ENCODE results near the gene ABCA8.
"Not testable (repeated sequence)": the region's sequence is repeated elsewhere in the genome, so short reads cannot be mapped to it uniquely, and the experiment has no call there.

The ABCA8 gene

DNA sequence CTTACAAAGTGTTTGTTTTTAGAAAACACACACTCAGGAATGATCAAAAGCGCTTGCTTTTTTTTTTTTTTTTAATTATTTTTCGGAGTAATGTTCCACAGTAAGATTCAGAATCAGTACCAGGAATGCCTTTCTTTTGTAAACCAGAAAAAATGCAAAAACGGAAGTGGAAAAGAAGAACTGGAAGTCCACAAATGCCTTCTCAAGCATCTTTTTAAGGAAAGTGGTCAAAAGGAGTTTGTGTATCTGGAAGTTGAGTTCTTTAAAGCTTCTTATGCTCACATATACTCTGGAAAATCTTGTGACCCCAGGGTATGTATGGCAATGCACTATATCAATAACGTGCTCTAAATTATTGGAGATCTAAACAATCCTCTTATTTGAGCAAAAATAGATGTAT, 126.0 kb downstream of the ABCA8 start:
- TF ChIP-seq, protein P1, sequence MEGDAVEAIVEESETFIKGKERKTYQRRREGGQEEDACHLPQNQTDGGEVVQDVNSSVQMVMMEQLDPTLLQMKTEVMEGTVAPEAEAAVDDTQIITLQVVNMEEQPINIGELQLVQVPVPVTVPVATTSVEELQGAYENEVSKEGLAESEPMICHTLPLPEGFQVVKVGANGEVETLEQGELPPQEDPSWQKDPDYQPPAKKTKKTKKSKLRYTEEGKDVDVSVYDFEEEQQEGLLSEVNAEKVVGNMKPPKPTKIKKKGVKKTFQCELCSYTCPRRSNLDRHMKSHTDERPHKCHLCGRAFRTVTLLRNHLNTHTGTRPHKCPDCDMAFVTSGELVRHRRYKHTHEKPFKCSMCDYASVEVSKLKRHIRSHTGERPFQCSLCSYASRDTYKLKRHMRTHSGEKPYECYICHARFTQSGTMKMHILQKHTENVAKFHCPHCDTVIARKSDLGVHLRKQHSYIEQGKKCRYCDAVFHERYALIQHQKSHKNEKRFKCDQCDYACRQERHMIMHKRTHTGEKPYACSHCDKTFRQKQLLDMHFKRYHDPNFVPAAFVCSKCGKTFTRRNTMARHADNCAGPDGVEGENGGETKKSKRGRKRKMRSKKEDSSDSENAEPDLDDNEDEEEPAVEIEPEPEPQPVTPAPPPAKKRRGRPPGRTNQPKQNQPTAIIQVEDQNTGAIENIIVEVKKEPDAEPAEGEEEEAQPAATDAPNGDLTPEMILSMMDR (IDR thresholded peaks at IDR 0.05; ENCODE audit: low read length, missing control alignments), result no peak
- DNase-seq (ENCODE audit: low read depth), result no peak
- no peak overlapping the region for H3K4me3 ChIP-seq (replicated peaks; ENCODE audit: low read depth, low read length)

GRCh38 chr17:68824707-68825106, 130.5 kb downstream of the ABCA8 start:
- TF ChIP-seq, protein P1 (IDR thresholded peaks at IDR 0.05; ENCODE audit: low read length, missing control alignments), result no peak
- DNase-seq (ENCODE audit: low read depth), result no peak
- no peak overlapping the region for H3K4me3 ChIP-seq (replicated peaks; ENCODE audit: low read depth, low read length)

DNA sequence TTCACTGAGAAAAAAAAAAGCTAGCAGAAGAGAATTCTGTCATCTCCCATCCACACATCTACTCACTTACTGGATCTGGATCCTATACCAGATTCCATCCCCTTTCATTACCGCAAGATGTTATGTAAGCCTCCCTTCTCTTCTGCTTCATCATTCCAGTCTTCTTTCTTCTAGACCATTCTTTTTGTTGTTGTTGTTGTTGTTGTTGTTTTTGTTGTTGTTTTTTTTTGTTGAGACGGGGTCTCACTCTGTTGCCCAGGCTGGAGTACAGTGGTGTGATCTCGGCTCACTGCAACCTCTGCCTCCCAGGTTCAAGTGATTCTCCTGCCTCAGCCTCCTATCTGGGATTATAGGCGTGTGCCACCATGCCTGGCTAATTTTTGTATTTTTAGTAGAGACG, 131.0 kb downstream of the ABCA8 start:
- not testable (repeated sequence) for DNase-seq (ENCODE audit: low read depth)

GRCh38 chr17:68822719-68823289, 132.4 kb downstream of the ABCA8 start:
- no peak overlapping the region for H3K4me3 ChIP-seq (replicated peaks; ENCODE audit: low read depth, low read length)
- TF ChIP-seq, protein P1 (IDR thresholded peaks at IDR 0.05; ENCODE audit: low read length, missing control alignments), result no peak
- no peak for DNase-seq (ENCODE audit: low read depth)

More for the DNA sequence above, 131.0 kb downstream of the ABCA8 start:
- not testable (repeated sequence) for H3K4me3 ChIP-seq (replicated peaks; ENCODE audit: low read depth, low read length)

DNA sequence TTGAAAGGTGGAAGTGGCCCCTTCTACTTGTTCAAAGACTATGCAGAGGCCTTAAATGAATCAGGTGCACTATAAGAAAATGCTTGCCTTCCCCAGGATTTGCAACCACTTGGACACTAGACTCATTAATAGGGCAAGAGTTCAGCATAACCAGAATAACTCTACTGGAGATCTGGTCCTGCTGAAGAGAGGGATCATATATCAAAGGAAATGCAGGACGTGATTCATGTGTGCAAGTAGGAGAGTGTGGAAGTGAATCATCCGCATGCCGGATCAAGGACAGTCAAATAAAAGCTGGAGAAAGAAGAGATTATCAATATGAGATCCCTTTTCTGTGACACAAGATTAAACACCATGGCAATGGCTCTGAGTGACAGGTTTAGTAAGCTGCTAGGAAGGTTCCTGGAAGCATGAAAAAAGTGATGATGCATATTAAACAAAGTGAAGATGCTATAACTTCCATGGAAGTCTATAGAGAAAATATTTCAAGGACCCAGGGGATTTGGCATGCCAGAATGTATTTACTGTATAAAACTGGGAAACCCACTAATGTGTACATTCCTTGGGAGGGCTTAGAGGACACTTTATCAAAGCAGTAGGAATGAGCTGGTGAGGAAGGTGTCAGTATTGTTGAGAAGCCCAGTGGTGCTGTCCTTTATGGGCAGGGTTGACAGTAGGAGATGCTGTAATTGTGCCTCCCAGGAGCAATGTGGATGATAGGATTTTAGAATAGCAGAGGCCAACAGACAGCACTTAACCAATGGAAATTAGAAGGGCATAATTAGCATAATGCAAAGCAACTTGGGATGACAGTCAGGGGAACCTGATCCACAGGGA, 133.1 kb downstream of the ABCA8 start:
- DNase-seq (ENCODE audit: low read depth), result peak; percentile 85
- H3K4me3 ChIP-seq (replicated peaks; ENCODE audit: low read depth, low read length), result no peak overlapping the region
- TF ChIP-seq, protein P1 (IDR thresholded peaks at IDR 0.05; ENCODE audit: low read length, missing control alignments), result no peak

DNA sequence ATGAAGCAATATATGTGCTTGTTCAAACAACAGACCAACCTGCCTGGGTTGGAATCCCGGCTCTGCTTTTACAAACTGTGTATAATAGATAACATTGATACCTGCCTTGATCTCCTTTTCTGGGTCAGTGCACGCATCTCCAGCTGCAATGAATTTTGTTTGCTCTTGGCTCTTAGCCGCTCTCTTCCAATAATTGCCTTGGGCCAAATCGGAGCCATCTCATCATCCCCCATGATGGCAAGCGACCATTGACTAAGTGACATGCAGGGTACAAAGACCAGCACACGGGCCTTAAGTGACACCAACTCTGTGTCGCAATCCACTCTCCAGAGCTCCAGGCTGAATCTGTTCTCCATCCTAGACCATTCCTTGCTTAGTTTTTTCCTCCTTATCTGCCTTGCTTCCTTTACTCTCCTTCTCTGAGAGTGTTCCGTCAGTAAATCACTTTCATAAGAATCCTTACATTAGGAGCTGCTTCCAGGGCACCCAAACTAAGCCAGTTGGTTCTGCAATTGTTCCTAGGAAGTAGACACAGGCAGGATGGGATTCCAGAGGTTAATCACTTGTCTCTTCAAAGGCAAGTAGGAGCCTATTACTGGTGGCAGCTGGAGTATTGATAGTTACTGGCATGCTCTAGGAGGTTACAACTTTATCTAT, 134.2 kb downstream of the ABCA8 start:
- TF ChIP-seq, protein P1 (IDR thresholded peaks at IDR 0.05; ENCODE audit: low read length, missing control alignments), result no peak
- DNase-seq (ENCODE audit: low read depth), result peak; percentile 28
- H3K4me3 ChIP-seq (replicated peaks; ENCODE audit: low read depth, low read length), result no peak overlapping the region

GRCh38 chr17:68820476-68820824, 134.7 kb downstream of the ABCA8 start:
- TF ChIP-seq, protein P1 (IDR thresholded peaks at IDR 0.05; ENCODE audit: low read length, missing control alignments), result no peak
- H3K4me3 ChIP-seq (replicated peaks; ENCODE audit: low read depth, low read length), result no peak overlapping the region
- DNase-seq (ENCODE audit: low read depth), result no peak

All from fibroblast of pulmonary artery (primary cell).